ENCODE data around the gene SLC12A5.

Gene SLC12A5

GRCh38 chr20:46101957-46102356, 72.9 kb downstream of the SLC12A5 start:
- no peak for DNase-seq (ENCODE audit: low read depth in 3 of 3, low spot score in 1 of 3)

- DNase-seq (ENCODE audit: low read depth in 3 of 3, low spot score in 1 of 3) = no peak
Observed at GRCh38 chr20:46102940-46103339, 73.9 kb downstream of the SLC12A5 start.

GRCh38 chr20:46104262-46104661, 75.2 kb downstream of the SLC12A5 start:
- no peak for DNase-seq (ENCODE audit: low read depth in 3 of 3, low spot score in 1 of 3)

GRCh38 chr20:46107061-46107460, 78.0 kb downstream of the SLC12A5 start:
- no peak for DNase-seq (ENCODE audit: low read depth in 3 of 3, low spot score in 1 of 3)

GRCh38 chr20:46108435-46108841, 79.4 kb downstream of the SLC12A5 start:
- DNase-seq (ENCODE audit: low read depth in 3 of 3, low spot score in 1 of 3) = no peak

GRCh38 chr20:46108976-46109375, 80.0 kb downstream of the SLC12A5 start:
- no peak for DNase-seq (ENCODE audit: low read depth in 3 of 3, low spot score in 1 of 3)
